Liver (tissue), 9 donors: ENCODE measurements around the gene SRPRB. TPM values are rescaled to one million over a fixed set of nuclear protein-coding genes. Genes with fewer than 3 reads are reported as not detected.

Source experiments
- DNase-seq: peaks from one replicate; pipeline ENCODE4 v3.0.0-alpha.2; 2017; ENCODE audit warnings: low spot score
- H3K27ac ChIP-seq, 2 donors: one replicate each; pipeline ENCODE4 v1.7.0; 2013; ENCODE audit warnings: inconsistent platforms in 2 of 2, low read length in 2 of 2, control low read depth in 1 of 2, low read depth in 1 of 2, mild to moderate bottlenecking in 1 of 2
- H3K27me3 ChIP-seq, 4 donors: one replicate each; pipeline versions ENCODE4 v1.6.1 to v1.7.0; 2013; ENCODE audit warnings: low read length in 3 of 4, inconsistent platforms in 1 of 4, mild to moderate bottlenecking in 1 of 4, moderate library complexity in 1 of 4; ENCODE audit not compliant: control insufficient read depth in 4 of 4, insufficient read depth in 4 of 4
- H3K36me3 ChIP-seq, 4 donors: one replicate each; pipeline versions ENCODE4 v1.6.1 to v1.7.0; 2013; ENCODE audit warnings: low read length in 3 of 4, mild to moderate bottlenecking in 3 of 4, low read depth in 1 of 4, moderate library complexity in 1 of 4; ENCODE audit not compliant: control insufficient read depth in 4 of 4, insufficient read depth in 3 of 4
- H3K4me1 ChIP-seq, 4 donors: one replicate each; pipeline versions ENCODE4 v1.6.1 to v1.7.0; 2013; ENCODE audit warnings: low read length in 3 of 4, mild to moderate bottlenecking in 3 of 4, moderate library complexity in 1 of 4; ENCODE audit not compliant: control insufficient read depth in 4 of 4, insufficient read depth in 4 of 4
- H3K4me3 ChIP-seq, 3 donors: one replicate each; pipeline versions ENCODE4 v1.6.1 to v1.7.0; 2013; ENCODE audit warnings: low read length in 3 of 3, control low read depth in 1 of 3, low read depth in 1 of 3, mild to moderate bottlenecking in 1 of 3
- H3K9ac ChIP-seq, 2 donors: one replicate each; pipeline ENCODE4 v1.7.0; 2013; ENCODE audit warnings: low read length in 2 of 2, mild to moderate bottlenecking in 2 of 2, moderate library complexity in 2 of 2, control low read depth in 1 of 2, low read depth in 1 of 2
- H3K9me3 ChIP-seq, 4 donors: one replicate each; pipeline versions ENCODE4 v1.6.1 to v1.7.0; 2013; ENCODE audit warnings: low read length in 3 of 4; ENCODE audit not compliant: control insufficient read depth in 4 of 4
- ATF3 ChIP-seq: IDR thresholded peaks from 2 replicates; pipeline ENCODE4 v1.6.1; 2016; ENCODE audit warnings: antibody characterized with exemption
- CTCF ChIP-seq: fragments of 150-350 bp; IDR thresholded peaks from 2 replicates; pipeline ENCODE4 v1.5.1; 2017; ENCODE audit warnings: improper control_type of control experiment, low read depth, low read length; ENCODE audit not compliant: missing input control
- FOXA1 ChIP-seq: IDR thresholded peaks from 2 replicates; pipeline ENCODE4 v1.6.1; 2016; ENCODE audit warnings: antibody characterized with exemption
- FOXA2 ChIP-seq: IDR thresholded peaks from 2 replicates; pipeline ENCODE4 v1.6.1; 2016; ENCODE audit warnings: antibody characterized with exemption
- JUND ChIP-seq, 2 donors: IDR thresholded peaks; 2 replicates each; pipeline ENCODE4 v1.6.1; 2016; ENCODE audit warnings: antibody characterized with exemption in 2 of 2
- NR2F2 ChIP-seq: IDR thresholded peaks from 2 replicates; pipeline ENCODE4 v1.6.1; 2016; ENCODE audit warnings: antibody characterized with exemption
- RAD21 ChIP-seq, 2 donors: IDR thresholded peaks; 2 replicates each; pipeline ENCODE4 v1.6.1; 2016; ENCODE audit warnings: antibody characterized with exemption in 2 of 2, mild to moderate bottlenecking in 2 of 2
- REST ChIP-seq: IDR thresholded peaks from 2 replicates; pipeline ENCODE4 v1.6.1; 2016; ENCODE audit warnings: antibody characterized with exemption, mild to moderate bottlenecking
- RXRA ChIP-seq, 2 donors: IDR thresholded peaks; 2 replicates each; pipeline ENCODE4 v1.6.1; 2017 to 2018; ENCODE audit warnings: antibody characterized with exemption in 2 of 2, mild to moderate bottlenecking in 1 of 2
- TAF1 ChIP-seq: conservative IDR thresholded peaks from 2 replicates; pipeline ENCODE4 v1.6.1; 2016; ENCODE audit warnings: antibody characterized with exemption, mild to moderate bottlenecking
- YY1 ChIP-seq: IDR thresholded peaks from 2 replicates; pipeline ENCODE4 v1.6.1; 2016; ENCODE audit warnings: antibody characterized with exemption, mild to moderate bottlenecking
- WGBS: extraction: QIAGEN DNeasy Blood & Tissue Kit; methylation state at CpG from one replicate; pipeline ENCODE4 v1.1.7; 2013; 5-methylcytosine and 5-hydroxymethylcytosine counted together
- polyA plus RNA-seq, 2 donors: library from polyadenylated mRNA; stranded (reverse) in 1 of 2; unstranded in 1 of 2; fragments of 200-250 nt in 1 of 2; fragments of >200 nt in 1 of 2; fragmentation: Nextera tagmentation in 1 of 2; extraction: Ambion mirVana in 1 of 2; gene quantifications; one replicate each; pipeline versions ENCODE4 v1.2.1 to v1.2.3, GENCODE V29; 2013 to 2015
- total RNA-seq, 2 donors: library from RNA; depleted of rRNA; stranded (reverse); fragments of >200 nt; gene quantifications; one replicate each; pipeline ENCODE4 v1.2.3, GENCODE V29; 2014
- TF ChIP-seq, protein P1 (sequence below): IDR thresholded peaks from 2 replicates; pipeline ENCODE4 v1.6.1; 2016; ENCODE audit warnings: antibody characterized with exemption
- TF ChIP-seq, protein P2 (sequence below): IDR thresholded peaks from 2 replicates; pipeline ENCODE4 v1.6.1; 2016; ENCODE audit warnings: antibody characterized with exemption
- donor health status: healthy.
- donor health status: healthy.
- donor health status: healthy.
- donor health status: healthy.
- donor health status: healthy.

Gene SRPRB
- total and polyA plus RNA-seq, 4 donors = 34.7 to 97.6 (median 76.9) TPM

DNA sequence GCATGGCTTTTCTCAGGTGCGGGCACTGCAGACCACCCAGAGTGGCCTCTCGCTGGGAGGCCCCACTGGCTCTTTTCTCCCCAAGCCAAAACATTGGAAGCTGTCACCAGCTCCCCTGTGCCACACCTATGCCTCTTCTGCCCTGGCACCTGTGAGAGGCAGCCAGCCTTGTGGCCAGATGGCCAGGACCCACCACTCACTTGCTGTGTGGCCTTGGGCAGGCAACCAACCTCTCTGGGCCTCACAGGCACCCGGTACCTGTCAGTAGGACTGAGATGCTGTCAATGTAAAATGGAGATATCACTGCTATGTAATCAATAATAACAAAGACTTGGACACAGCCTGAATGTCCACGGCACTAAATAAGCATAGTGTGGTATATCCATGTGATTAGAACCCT is 36.5 kb downstream of the SRPRB start:
- no peaks in the 10 kb centered on the region for H3K4me1 ChIP-seq
- no peaks in the 10 kb centered on the region for H3K27me3 ChIP-seq
- H3K27ac ChIP-seq = no peak overlapping the region
- H3K4me3 ChIP-seq = no peak overlapping the region
- H3K36me3 ChIP-seq = no peaks in the 10 kb centered on the region
- 88% methylated on average over 4 of the region's 4 CpGs for WGBS
- H3K9me3 ChIP-seq = peaks cover 0 to 2% (median 1%) of the 10 kb centered on the region in 4 donors
- DNase-seq = no peak
- H3K9ac ChIP-seq = no peak overlapping the region
- TF ChIP-seq, protein P1, sequence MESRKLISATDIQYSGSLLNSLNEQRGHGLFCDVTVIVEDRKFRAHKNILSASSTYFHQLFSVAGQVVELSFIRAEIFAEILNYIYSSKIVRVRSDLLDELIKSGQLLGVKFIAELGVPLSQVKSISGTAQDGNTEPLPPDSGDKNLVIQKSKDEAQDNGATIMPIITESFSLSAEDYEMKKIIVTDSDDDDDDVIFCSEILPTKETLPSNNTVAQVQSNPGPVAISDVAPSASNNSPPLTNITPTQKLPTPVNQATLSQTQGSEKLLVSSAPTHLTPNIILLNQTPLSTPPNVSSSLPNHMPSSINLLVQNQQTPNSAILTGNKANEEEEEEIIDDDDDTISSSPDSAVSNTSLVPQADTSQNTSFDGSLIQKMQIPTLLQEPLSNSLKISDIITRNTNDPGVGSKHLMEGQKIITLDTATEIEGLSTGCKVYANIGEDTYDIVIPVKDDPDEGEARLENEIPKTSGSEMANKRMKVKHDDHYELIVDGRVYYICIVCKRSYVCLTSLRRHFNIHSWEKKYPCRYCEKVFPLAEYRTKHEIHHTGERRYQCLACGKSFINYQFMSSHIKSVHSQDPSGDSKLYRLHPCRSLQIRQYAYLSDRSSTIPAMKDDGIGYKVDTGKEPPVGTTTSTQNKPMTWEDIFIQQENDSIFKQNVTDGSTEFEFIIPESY = no peak

DNA sequence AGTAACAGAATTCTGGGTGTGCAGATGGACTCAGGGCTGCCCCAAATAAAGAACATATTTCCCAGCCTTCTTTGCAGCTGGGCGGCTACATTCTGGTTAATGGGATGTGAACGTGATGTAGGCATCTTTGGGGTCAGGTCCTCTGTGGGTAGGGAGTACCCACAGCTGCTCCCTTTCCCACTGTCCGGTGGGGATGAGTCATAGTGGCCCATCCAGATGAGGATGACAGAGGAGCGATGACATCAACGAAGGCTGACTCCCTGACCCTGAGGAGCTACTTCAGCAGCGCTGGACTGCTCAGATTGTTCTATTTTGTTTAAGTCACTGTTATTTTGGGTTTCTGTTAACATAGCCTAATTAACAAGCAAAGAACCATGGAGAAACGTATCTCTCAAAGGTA is 38.0 kb downstream of the SRPRB start:
- 82% methylated on average over 7 of the region's 7 CpGs for WGBS
- Histone ChIP-seq H3K9ac (no peak overlapping the region), H3K4me1 (no peaks in the 10 kb centered on the region), H3K27me3 (no peaks in the 10 kb centered on the region), H3K27ac (no peak overlapping the region), H3K36me3 (no peaks in the 10 kb centered on the region), H3K4me3 (no peak overlapping the region), H3K9me3 (peaks cover 0 to 2% (median 1%) of the 10 kb centered on the region in 4 donors)
- TF ChIP-seq TAF1 = no peak
- TF ChIP-seq JUND (IDR thresholded peaks at IDR 0.05) = no peak
- no peak for TF ChIP-seq YY1
- no peak for TF ChIP-seq NR2F2
- no peak for TF ChIP-seq RAD21 (IDR thresholded peaks at IDR 0.05)
- TF ChIP-seq, protein P1 = no peak
- TF ChIP-seq FOXA2 = no peak
- TF ChIP-seq ATF3 = no peak
- no peak for TF ChIP-seq RXRA (IDR thresholded peaks at IDR 0.05)
- TF ChIP-seq FOXA1 = no peak
- TF ChIP-seq, protein P2, sequence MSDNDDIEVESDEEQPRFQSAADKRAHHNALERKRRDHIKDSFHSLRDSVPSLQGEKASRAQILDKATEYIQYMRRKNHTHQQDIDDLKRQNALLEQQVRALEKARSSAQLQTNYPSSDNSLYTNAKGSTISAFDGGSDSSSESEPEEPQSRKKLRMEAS = no peak
- DNase-seq = no peak

DNA sequence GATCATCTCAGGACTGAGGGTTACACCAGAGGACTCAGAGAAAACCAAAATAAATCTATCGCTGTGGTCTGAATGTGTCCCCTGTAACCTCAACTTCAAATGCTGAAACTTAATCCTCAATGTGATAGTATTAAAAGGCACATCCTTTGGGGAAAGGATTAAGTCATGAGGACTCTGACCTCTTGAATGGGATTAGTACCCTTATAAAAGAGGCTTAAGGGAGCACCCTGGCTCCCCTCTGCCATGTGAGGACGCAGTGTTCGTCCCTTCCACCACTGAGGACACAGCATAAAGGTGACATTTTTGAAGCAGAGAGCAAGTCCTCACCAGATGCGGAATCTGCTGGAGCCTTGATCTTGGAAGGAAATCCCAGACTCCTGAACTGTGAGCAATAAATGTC is 39.5 kb downstream of the SRPRB start:
- Histone ChIP-seq H3K9me3 (peaks cover 0 to 2% (median 1%) of the 10 kb centered on the region in 4 donors), H3K4me3 (no peak overlapping the region), H3K9ac (no peak overlapping the region), H3K4me1 (no peaks in the 10 kb centered on the region), H3K27me3 (no peaks in the 10 kb centered on the region), H3K36me3 (no peaks in the 10 kb centered on the region), H3K27ac (no peak overlapping the region)
- DNase-seq = no peak
- 93% methylated on average over 4 of the region's 4 CpGs for WGBS
- TF ChIP-seq CTCF (no peak), RAD21 (IDR thresholded peaks at IDR 0.05) (no peak), FOXA2 (no peak), ATF3 (no peak), RXRA (IDR thresholded peaks at IDR 0.05) (no peak), REST (no peak), NR2F2 (no peak), TAF1 (no peak), YY1 (no peak), JUND (IDR thresholded peaks at IDR 0.05) (no peak), FOXA1 (no peak)
- TF ChIP-seq, protein P2 = no peak
- TF ChIP-seq, protein P1 = no peak
